Liver (tissue), 2 donors: ENCODE results near the gene AADAC.

Experiments used
- TF ChIP-seq, protein P1 (sequence below): fragments of 150-350 bp; IDR thresholded peaks from 2 replicates; pipeline ENCODE4 v1.5.1; 2017; ENCODE audit warnings: improper control_type of control experiment, low read depth, low read length; ENCODE audit not compliant: missing input control
- TF ChIP-seq, protein P2 (sequence below): IDR thresholded peaks from 2 replicates; pipeline ENCODE4 v1.6.1; 2016; ENCODE audit warnings: antibody characterized with exemption
- donor health status: healthy.

DNA sequence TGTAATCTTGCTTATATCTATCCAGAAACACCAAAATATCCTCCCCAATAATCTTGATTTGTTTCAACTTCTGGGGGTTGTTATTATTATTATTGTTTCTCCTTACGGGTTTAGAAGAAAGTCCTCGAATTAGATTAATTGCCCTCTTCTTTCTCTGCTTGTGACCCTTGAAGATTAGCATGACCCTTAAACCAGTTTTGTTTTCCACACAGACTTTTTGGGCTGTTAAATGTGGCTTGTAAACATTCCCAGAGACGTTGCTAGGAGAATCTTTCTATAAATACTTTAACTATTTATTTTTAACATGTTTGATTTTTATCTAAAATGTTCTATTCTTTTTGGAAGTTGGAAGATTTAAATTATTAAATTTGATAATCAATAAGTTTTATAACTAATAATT, 55.3 kb downstream of the AADAC start:
- TF ChIP-seq, protein P1, sequence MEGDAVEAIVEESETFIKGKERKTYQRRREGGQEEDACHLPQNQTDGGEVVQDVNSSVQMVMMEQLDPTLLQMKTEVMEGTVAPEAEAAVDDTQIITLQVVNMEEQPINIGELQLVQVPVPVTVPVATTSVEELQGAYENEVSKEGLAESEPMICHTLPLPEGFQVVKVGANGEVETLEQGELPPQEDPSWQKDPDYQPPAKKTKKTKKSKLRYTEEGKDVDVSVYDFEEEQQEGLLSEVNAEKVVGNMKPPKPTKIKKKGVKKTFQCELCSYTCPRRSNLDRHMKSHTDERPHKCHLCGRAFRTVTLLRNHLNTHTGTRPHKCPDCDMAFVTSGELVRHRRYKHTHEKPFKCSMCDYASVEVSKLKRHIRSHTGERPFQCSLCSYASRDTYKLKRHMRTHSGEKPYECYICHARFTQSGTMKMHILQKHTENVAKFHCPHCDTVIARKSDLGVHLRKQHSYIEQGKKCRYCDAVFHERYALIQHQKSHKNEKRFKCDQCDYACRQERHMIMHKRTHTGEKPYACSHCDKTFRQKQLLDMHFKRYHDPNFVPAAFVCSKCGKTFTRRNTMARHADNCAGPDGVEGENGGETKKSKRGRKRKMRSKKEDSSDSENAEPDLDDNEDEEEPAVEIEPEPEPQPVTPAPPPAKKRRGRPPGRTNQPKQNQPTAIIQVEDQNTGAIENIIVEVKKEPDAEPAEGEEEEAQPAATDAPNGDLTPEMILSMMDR = no peak
- TF ChIP-seq, protein P2, sequence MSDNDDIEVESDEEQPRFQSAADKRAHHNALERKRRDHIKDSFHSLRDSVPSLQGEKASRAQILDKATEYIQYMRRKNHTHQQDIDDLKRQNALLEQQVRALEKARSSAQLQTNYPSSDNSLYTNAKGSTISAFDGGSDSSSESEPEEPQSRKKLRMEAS = no peak
